Skeletal muscle satellite cell (primary cell): ENCODE results near the gene TTYH3.
"Not testable (repeated sequence)": the region's sequence is repeated elsewhere in the genome, so short reads cannot be mapped to it uniquely, and the experiment has no call there.

ENCODE experiments used
- H3K27me3 ChIP-seq: 2 replicates; pipeline ENCODE4 v1.7.0; 2013; ENCODE audit warnings: low read length; ENCODE audit not compliant: control insufficient read depth, insufficient read depth
- H3K36me3 ChIP-seq: 2 replicates; pipeline ENCODE4 v1.7.0; 2013; ENCODE audit warnings: mild to moderate bottlenecking, control low read depth, low read length; ENCODE audit not compliant: insufficient read depth
- H3K4me1 ChIP-seq: 2 replicates; pipeline ENCODE4 v1.7.0; 2013; ENCODE audit warnings: low read length; ENCODE audit not compliant: control insufficient read depth, insufficient read depth
- H3K4me2 ChIP-seq: 2 replicates; pipeline ENCODE4 v1.7.0; 2013; ENCODE audit warnings: mild to moderate bottlenecking, low read length
- H3K4me3 ChIP-seq: 2 replicates; pipeline ENCODE4 v1.7.0; 2013; ENCODE audit warnings: low read length
- H3K9ac ChIP-seq: 2 replicates; pipeline ENCODE4 v1.7.0; 2013; ENCODE audit warnings: mild to moderate bottlenecking, low read depth, low read length, moderate library complexity
- H3K9me3 ChIP-seq: replicated peaks from 2 replicates; pipeline ENCODE4 v1.7.0; 2013; ENCODE audit warnings: mild to moderate bottlenecking, control low read depth, low read length

Gene TTYH3

DNA sequence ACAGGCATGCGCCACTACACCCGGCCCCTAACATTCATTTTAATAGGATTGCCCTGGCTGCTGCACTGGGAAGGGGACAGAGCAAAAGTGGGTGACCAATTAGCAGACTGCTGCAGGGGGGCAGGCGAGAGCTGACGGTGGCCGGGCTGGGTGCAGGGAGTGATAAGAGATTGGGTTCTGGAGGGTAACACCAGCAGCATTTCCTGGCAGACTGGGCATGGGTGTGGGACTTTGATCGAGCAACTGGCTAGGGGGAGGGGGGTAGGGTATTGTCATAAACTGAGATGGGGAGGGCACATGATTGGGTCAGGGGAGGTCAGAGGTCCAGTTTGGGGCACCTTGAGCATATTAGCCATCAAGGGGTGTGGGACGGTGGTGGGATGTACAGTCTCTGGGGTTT is 36.1 kb downstream of the TTYH3 start:
- H3K36me3 ChIP-seq, result peaks cover under 1% of the 10 kb centered on the region
- no peak overlapping the region for H3K9ac ChIP-seq
- peaks cover 12% of the 10 kb centered on the region for H3K27me3 ChIP-seq
- no peaks in the 10 kb centered on the region for H3K4me1 ChIP-seq
- no peaks in the 10 kb centered on the region for H3K9me3 ChIP-seq
- no peak overlapping the region for H3K4me3 ChIP-seq
- no peak overlapping the region for H3K4me2 ChIP-seq

- H3K4me1 ChIP-seq, result no peaks in the 10 kb centered on the region
- no peak overlapping the region for H3K4me2 ChIP-seq
- no peak overlapping the region for H3K9ac ChIP-seq
- no peaks in the 10 kb centered on the region for H3K36me3 ChIP-seq
- H3K9me3 ChIP-seq, result no peaks in the 10 kb centered on the region
- H3K27me3 ChIP-seq, result peaks cover 12% of the 10 kb centered on the region
- no peak overlapping the region for H3K4me3 ChIP-seq
These were observed 36.6 kb downstream of the TTYH3 start for GRCh38 chr7:2668401-2668800.

- Histone ChIP-seq H3K9ac (no peak overlapping the region), H3K4me2 (no peak overlapping the region), H3K4me1 (no peaks in the 10 kb centered on the region), H3K27me3 (peaks cover 12% of the 10 kb centered on the region), H3K9me3 (peaks cover 3% of the 10 kb centered on the region), H3K4me3 (no peak overlapping the region), H3K36me3 (no peaks in the 10 kb centered on the region)
These were observed 38.4 kb downstream of the TTYH3 start for GRCh38 chr7:2670171-2670570.

- peaks cover 12% of the 10 kb centered on the region for H3K27me3 ChIP-seq
- H3K4me3 ChIP-seq, result no peak overlapping the region
- H3K9me3 ChIP-seq, result peaks cover 3% of the 10 kb centered on the region
- H3K4me1 ChIP-seq, result no peaks in the 10 kb centered on the region
- no peaks in the 10 kb centered on the region for H3K36me3 ChIP-seq
- H3K4me2 ChIP-seq, result no peak overlapping the region
- H3K9ac ChIP-seq, result no peak overlapping the region
These were observed 39.1 kb downstream of the TTYH3 start for GRCh38 chr7:2670720-2671391.

DNA sequence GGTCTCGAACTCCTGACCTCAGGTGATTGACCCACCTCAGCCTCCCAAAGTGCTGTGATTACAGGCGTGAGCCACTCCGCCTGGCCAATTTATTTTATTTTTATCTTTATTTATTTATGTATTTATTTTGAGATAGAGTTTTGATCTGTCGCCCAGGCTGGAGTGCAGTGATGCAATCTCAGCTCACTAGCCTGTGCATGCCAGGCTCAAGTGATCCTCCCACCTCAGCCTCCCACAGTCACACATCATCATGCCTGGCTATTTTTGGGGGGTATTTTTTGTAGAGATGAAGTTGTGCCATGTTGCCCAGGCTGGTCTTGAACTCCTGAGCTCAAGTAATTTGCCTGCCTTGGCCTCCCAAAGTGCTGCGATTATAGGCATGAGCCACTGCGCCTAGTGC is 41.4 kb downstream of the TTYH3 start:
- H3K4me2 ChIP-seq, H3K4me1 ChIP-seq, H3K9ac ChIP-seq, H3K9me3 ChIP-seq, H3K4me3 ChIP-seq, H3K36me3 ChIP-seq, H3K27me3 ChIP-seq: not testable (repeated sequence)

DNA sequence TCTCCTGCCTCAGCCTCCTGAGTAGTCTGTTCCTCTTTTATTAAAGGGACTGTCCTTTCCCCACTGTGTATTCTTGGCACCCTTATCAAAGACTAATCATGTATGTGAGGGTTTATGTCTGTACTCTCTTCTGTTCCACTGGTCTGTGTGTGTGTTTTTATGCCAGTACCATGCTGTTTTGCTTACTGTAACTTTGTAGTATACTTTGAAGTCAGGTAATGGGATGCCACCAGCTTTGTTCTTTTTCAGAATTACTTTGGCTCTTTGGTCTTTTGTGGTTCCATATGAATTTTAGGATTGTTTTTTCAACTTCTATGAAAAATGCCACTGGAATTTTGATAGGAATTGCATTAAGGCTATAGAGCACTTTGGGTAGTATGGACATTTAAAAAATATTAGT is 42.1 kb downstream of the TTYH3 start:
- no peak overlapping the region for H3K9ac ChIP-seq
- H3K27me3 ChIP-seq, result peaks cover 5% of the 10 kb centered on the region
- H3K9me3 ChIP-seq, result peaks cover 3% of the 10 kb centered on the region
- no peak overlapping the region for H3K4me2 ChIP-seq
- no peak overlapping the region for H3K4me3 ChIP-seq
- no peaks in the 10 kb centered on the region for H3K36me3 ChIP-seq
- H3K4me1 ChIP-seq, result no peaks in the 10 kb centered on the region

GRCh38 chr7:2675256-2675764 is 43.5 kb downstream of the TTYH3 start:
- no peak overlapping the region for H3K4me3 ChIP-seq
- peaks cover 3% of the 10 kb centered on the region for H3K9me3 ChIP-seq
- H3K36me3 ChIP-seq, result no peaks in the 10 kb centered on the region
- H3K4me2 ChIP-seq, result no peak overlapping the region
- no peak overlapping the region for H3K9ac ChIP-seq
- H3K4me1 ChIP-seq, result no peaks in the 10 kb centered on the region
- H3K27me3 ChIP-seq, result peaks cover 7% of the 10 kb centered on the region

GRCh38 chr7:2676576-2676975 is 44.8 kb downstream of the TTYH3 start:
- H3K9me3 ChIP-seq, H3K4me3 ChIP-seq, H3K4me1 ChIP-seq, H3K4me2 ChIP-seq, H3K9ac ChIP-seq, H3K36me3 ChIP-seq: not testable (repeated sequence)
- peaks cover 10% of the 10 kb centered on the region for H3K27me3 ChIP-seq

GRCh38 chr7:2678454-2678853 is 46.7 kb downstream of the TTYH3 start:
- H3K27me3 ChIP-seq, result peaks cover 16% of the 10 kb centered on the region
- H3K4me1 ChIP-seq, H3K4me3 ChIP-seq, H3K36me3 ChIP-seq, H3K9me3 ChIP-seq, H3K4me2 ChIP-seq, H3K9ac ChIP-seq: not testable (repeated sequence)

DNA sequence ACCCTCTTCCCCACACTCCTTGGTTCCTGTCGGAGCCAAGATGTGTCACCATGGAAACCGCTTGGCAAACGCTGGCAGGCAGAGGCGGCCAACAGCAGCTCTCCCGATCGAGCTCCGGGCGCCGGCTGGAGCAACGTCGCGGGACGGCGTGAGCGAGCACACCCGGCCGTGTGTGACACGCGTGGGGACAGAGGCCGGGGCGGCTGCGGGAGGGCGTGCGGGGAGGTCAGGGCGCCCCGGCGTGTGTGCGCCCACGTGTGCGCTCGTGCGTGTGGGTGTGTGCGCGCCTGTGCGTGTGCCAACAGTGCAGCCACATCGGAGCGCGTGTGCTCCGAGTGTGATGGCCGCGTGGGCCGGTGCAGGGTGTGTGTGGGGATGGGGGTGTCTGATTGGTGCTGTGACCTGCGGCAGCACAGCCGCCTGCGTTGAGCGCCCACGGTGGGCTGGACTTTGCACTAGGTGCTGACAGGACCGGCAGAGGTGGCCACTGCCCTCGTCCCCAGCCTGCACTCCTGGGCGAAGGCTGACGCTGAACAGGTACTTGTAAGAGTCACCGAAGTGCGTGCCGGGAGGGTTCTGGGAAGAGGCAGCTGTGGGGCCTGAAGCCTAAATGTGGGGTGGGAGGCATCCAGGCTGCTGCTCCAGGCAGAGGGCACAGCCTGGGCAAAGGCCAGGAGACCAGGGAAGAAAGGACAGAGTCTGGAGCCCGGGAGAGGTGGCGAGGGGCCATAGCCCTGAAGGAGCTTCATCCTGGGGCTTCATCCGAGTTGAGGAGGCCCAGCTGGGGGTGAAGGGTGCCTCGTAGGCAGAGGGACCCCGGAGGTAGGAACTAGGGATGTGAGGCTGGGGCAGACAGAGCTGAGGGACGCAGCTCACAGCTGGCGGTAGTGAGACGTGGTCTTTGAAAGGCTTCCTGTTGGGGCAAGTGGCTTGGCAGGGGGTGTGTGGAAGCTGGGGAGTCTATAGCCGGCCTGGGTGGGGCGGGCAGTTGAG is 47.6 kb downstream of the TTYH3 start:
- H3K4me1 ChIP-seq, H3K36me3 ChIP-seq, H3K9ac ChIP-seq, H3K9me3 ChIP-seq, H3K4me3 ChIP-seq: not testable (repeated sequence)
- Histone ChIP-seq H3K4me2 (peak overlapping the region; percentile 54), H3K27me3 (peaks cover 16% of the 10 kb centered on the region)

DNA sequence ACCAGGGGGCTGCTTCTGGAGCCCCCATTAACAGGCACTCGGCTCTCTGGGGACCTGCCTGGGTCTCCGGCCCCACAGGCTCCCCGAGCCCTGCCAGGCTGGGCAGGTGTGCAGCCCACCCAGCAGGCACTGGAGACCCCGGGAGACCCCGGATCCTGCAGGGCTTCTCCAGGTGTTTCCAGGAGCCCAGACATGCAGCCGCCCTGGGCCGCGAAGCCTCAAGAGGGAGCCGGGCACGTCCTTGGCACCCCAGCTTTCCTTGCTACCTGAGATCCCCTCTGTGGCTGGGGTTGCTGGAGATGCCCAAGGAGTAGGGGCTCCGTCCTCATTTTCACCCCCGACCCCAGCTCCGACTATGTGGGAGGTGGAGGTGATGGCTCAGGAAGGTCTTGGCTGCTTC is 48.5 kb downstream of the TTYH3 start:
- Histone ChIP-seq H3K9me3 (no peaks in the 10 kb centered on the region), H3K4me2 (no peak overlapping the region), H3K9ac (no peak overlapping the region), H3K36me3 (no peaks in the 10 kb centered on the region), H3K27me3 (peaks cover 16% of the 10 kb centered on the region), H3K4me3 (no peak overlapping the region), H3K4me1 (peaks cover 2% of the 10 kb centered on the region)
